HG02623 (cell line): ENCODE data around the gene EPHX1.
"Not testable (repeated sequence)": the region's sequence is repeated elsewhere in the genome, so short reads cannot be mapped to it uniquely, and the experiment has no call there.

Experiments used
- ATAC-seq: cut with Tn5 transposase; IDR thresholded peaks from one replicate; pipeline ENCODE4 v1.9.1; 2021; ENCODE audit warnings: moderate library complexity; ENCODE audit not compliant: unreplicated experiment

EPHX1 gene

GRCh38 chr1:225815526-225816178 lies 5.7 kb downstream of the EPHX1 start:
- no peak for ATAC-seq

- no peak for ATAC-seq
These were observed 7.0 kb downstream of the EPHX1 start for GRCh38 chr1:225816643-225817538.

- ATAC-seq = no peak
These were observed 7.7 kb downstream of the EPHX1 start for GRCh38 chr1:225817611-225818061.

- no peak for ATAC-seq
These were observed 8.3 kb downstream of the EPHX1 start for GRCh38 chr1:225818229-225818628.

- ATAC-seq = no peak
These were observed 9.6 kb downstream of the EPHX1 start for GRCh38 chr1:225819346-225820192.

GRCh38 chr1:225820522-225821120 lies 10.7 kb downstream of the EPHX1 start:
- no peak for ATAC-seq

GRCh38 chr1:225822655-225823403 lies 12.9 kb downstream of the EPHX1 start:
- no peak for ATAC-seq

GRCh38 chr1:225823811-225824261 lies 13.9 kb downstream of the EPHX1 start:
- ATAC-seq = no peak

GRCh38 chr1:225824533-225824941 lies 14.6 kb downstream of the EPHX1 start:
- ATAC-seq = no peak

GRCh38 chr1:225825078-225825477 lies 15.2 kb downstream of the EPHX1 start:
- no peak for ATAC-seq

- ATAC-seq = no peak
These were observed 15.7 kb downstream of the EPHX1 start for GRCh38 chr1:225825607-225826007.

- ATAC-seq = no peak
These were observed 17.2 kb downstream of the EPHX1 start for GRCh38 chr1:225827076-225827475.

- no peak for ATAC-seq
These were observed 18.9 kb downstream of the EPHX1 start for GRCh38 chr1:225828706-225829345.

GRCh38 chr1:225830841-225831240 lies 20.9 kb downstream of the EPHX1 start:
- no peak for ATAC-seq

- ATAC-seq = no peak
These were observed 24.7 kb downstream of the EPHX1 start for GRCh38 chr1:225834417-225835329.

GRCh38 chr1:225835856-225836255 lies 25.9 kb downstream of the EPHX1 start:
- ATAC-seq = no peak

GRCh38 chr1:225836296-225836695 lies 26.4 kb downstream of the EPHX1 start:
- ATAC-seq = not testable (repeated sequence)

GRCh38 chr1:225838793-225839192 lies 28.9 kb downstream of the EPHX1 start:
- ATAC-seq = no peak
